Colonic mucosa (tissue), 4 donors: Measurements from ENCODE around the gene VAC14. TPM values are rescaled to one million over a fixed set of nuclear protein-coding genes. Genes with fewer than 3 reads are reported as not detected.

ENCODE experiments used
- DNase-seq: peaks from one replicate; pipeline ENCODE4 v3.0.0-alpha.2; 2020
- H3K27ac ChIP-seq: fragments of 200-600 bp; one replicate; pipeline ENCODE4 v1.8.0; 2021
- H3K27me3 ChIP-seq: fragments of 200-600 bp; one replicate; pipeline ENCODE4 v1.8.0; 2021
- H3K36me3 ChIP-seq: fragments of 200-600 bp; one replicate; pipeline ENCODE4 v1.8.0; 2021
- H3K4me1 ChIP-seq: fragments of 200-600 bp; one replicate; pipeline ENCODE4 v1.8.0; 2021; ENCODE audit warnings: mild to moderate bottlenecking
- H3K4me3 ChIP-seq: fragments of 200-600 bp; one replicate; pipeline ENCODE4 v1.8.0; 2021
- H3K9ac ChIP-seq, 2 donors: one replicate each; pipeline ENCODE4 v1.7.0; 2013; ENCODE audit warnings: control low read depth in 2 of 2, low read depth in 2 of 2, low read length in 2 of 2
- H3K9me3 ChIP-seq: fragments of 200-600 bp; one replicate; pipeline ENCODE4 v1.8.0; 2021
- CTCF ChIP-seq: fragments of 200-600 bp; IDR thresholded peaks from one replicate; pipeline ENCODE4 v1.8.0; 2022; ENCODE audit warnings: antibody characterized with exemption, mild to moderate bottlenecking
- intact Hi-C: fragments of 100-400 bp; cut with DNase I; formaldehyde crosslinking; loops from one replicate; pipeline ENCODE4 v1.14.1; 2022
- total RNA-seq, 2 donors: library from RNA; stranded (reverse); fragmentation: NEBNext Ultra II Directional in 1 of 2; extraction: Animal tissue kit (Norgen Biotek cat#: 25700) in 1 of 2; gene quantifications; one replicate each; pipeline ENCODE4 v1.2.1, GENCODE V29; 2021
- donor health status: healthy.
- donor health status: DM: no; HTN: no; CAD: no.
- donor health status: DM: no; HTN: no; CAD: no.

The VAC14 gene
- total RNA-seq, 2 donors from 2014 or later = 20.7 to 41.8 TPM

- DNase-seq = no peak
- H3K4me1 ChIP-seq = peaks cover 22% of the 10 kb centered on the region
- no peak overlapping the region for H3K27ac ChIP-seq
Observed at GRCh38 chr16:70753694-70754325, 47.1 kb downstream of the VAC14 start.

GRCh38 chr16:70753228-70753627, 47.7 kb downstream of the VAC14 start:
- intact Hi-C loops = no loop called here
- H3K27ac ChIP-seq = no peak overlapping the region
- no peaks in the 10 kb centered on the region for H3K9me3 ChIP-seq
- H3K4me1 ChIP-seq = peaks cover 22% of the 10 kb centered on the region
- no peak overlapping the region for H3K4me3 ChIP-seq
- no peak for TF ChIP-seq CTCF
- no peaks in the 10 kb centered on the region for H3K27me3 ChIP-seq
- no peaks in the 10 kb centered on the region for H3K36me3 ChIP-seq
- peak overlapping the region in 1 of 2 donors; percentile 17 for H3K9ac ChIP-seq
- DNase-seq = no peak

More at GRCh38 chr16:70753694-70754325, 47.1 kb downstream of the VAC14 start:
- intact Hi-C loops = no loop called here
- Histone ChIP-seq H3K9ac (no peak overlapping the region), H3K36me3 (no peaks in the 10 kb centered on the region), H3K9me3 (no peaks in the 10 kb centered on the region), H3K27me3 (no peaks in the 10 kb centered on the region), H3K4me3 (no peak overlapping the region)
- TF ChIP-seq CTCF = no peak

GRCh38 chr16:70752426-70752825, 48.5 kb downstream of the VAC14 start:
- intact Hi-C loops = no loop called here
- DNase-seq = no peak
- H3K9me3 ChIP-seq = no peaks in the 10 kb centered on the region
- H3K9ac ChIP-seq = no peak overlapping the region
- H3K36me3 ChIP-seq = no peaks in the 10 kb centered on the region
- no peak for TF ChIP-seq CTCF
- H3K27ac ChIP-seq = no peak overlapping the region
- peaks cover 30% of the 10 kb centered on the region for H3K4me1 ChIP-seq
- no peaks in the 10 kb centered on the region for H3K27me3 ChIP-seq
- no peak overlapping the region for H3K4me3 ChIP-seq

- DNase-seq = no peak
- Histone ChIP-seq H3K4me3 (no peak overlapping the region), H3K4me1 (peaks cover 36% of the 10 kb centered on the region), H3K27ac (peak overlapping the region; percentile 55), H3K36me3 (no peaks in the 10 kb centered on the region), H3K9me3 (no peaks in the 10 kb centered on the region), H3K9ac (peak overlapping the region in 1 of 2 donors; percentile 51), H3K27me3 (no peaks in the 10 kb centered on the region)
- no peak for TF ChIP-seq CTCF
- intact Hi-C loops = no loop called here
Observed at GRCh38 chr16:70751593-70751992, 49.4 kb downstream of the VAC14 start.

GRCh38 chr16:70750893-70751467, 50.0 kb downstream of the VAC14 start:
- H3K36me3 ChIP-seq = no peaks in the 10 kb centered on the region
- TF ChIP-seq CTCF = no peak
- peak; percentile 60 for DNase-seq
- H3K4me1 ChIP-seq = peaks cover 40% of the 10 kb centered on the region
- no peak overlapping the region for H3K4me3 ChIP-seq
- H3K9ac ChIP-seq = peak overlapping the region in 1 of 2 donors; percentile 34
- H3K27ac ChIP-seq = peak overlapping the region; percentile 55
- H3K27me3 ChIP-seq = no peaks in the 10 kb centered on the region
- intact Hi-C loops = no loop called here
- no peaks in the 10 kb centered on the region for H3K9me3 ChIP-seq
